SK-N-SH (cell line): Measurements from ENCODE around the gene SRGAP1. TPM values are rescaled to one million over a fixed set of nuclear protein-coding genes. Genes with fewer than 3 reads are reported as not detected.
A peak's percentile ranks its signal among the peaks of the same experiment; 100 is the strongest.

Experiments used
- CTCF ChIA-PET: fragments of 300-600, 350-600 bp; formaldehyde crosslinking; extraction: SDS; loops from one replicate; lab custom pipeline; 2021; lab: Yijun Ruan, JAX
- POLR2A ChIA-PET: fragments of 350-600 bp; sonication (Branson Sonifier 250); formaldehyde crosslinking; extraction: SDS; loops from one replicate; lab custom pipeline; 2020; ENCODE audit warnings: antibody characterized with exemption, inconsistent platforms; lab: Yijun Ruan, JAX
- DNase-seq: peaks from one replicate; pipeline ENCODE4 v3.0.0; 2012
- H2AFZ ChIP-seq: fragments of 200-600 bp; sonication (generic); 2 replicates; pipeline ENCODE4 v1.8.1; 2016; ENCODE audit warnings: antibody characterized with exemption, mild to moderate bottlenecking, low read depth
- H3F3A ChIP-seq: fragments of 200-600 bp; sonication (generic); replicated peaks from 2 replicates; pipeline ENCODE3; 2016; ENCODE audit warnings: antibody characterized with exemption, mild to moderate bottlenecking; ENCODE audit not compliant: insufficient read depth
- H3K27ac ChIP-seq, 2 experiments: fragments of 200-500 bp in 1 of 2; fragments of 200-600 bp in 1 of 2; sonication (Bioruptor generic) in 1 of 2; sonication (generic), shearing (Covaris generic) in 1 of 2; 2 replicates each; pipeline versions ENCODE4 v1.5.1 to v1.6.1; 2014 to 2016; ENCODE audit warnings: low read depth in 2 of 2, inconsistent platforms in 1 of 2, low read length in 1 of 2, mild to moderate bottlenecking in 1 of 2, mixed read lengths in 1 of 2
- H3K27me3 ChIP-seq: fragments of 200-600 bp; sonication (generic), shearing (Covaris generic); 2 replicates; pipeline ENCODE4 v1.6.1; 2016; ENCODE audit warnings: mixed run types; ENCODE audit not compliant: insufficient read depth
- H3K36me3 ChIP-seq, 2 experiments: fragments of 200-500 bp in 1 of 2; fragments of 200-600 bp in 1 of 2; sonication (Bioruptor generic) in 1 of 2; sonication (generic) in 1 of 2; replicated peaks in 1 of 2; 2 replicates each; pipeline versions ENCODE3 to v1.5.1; 2014 to 2016; ENCODE audit warnings: low read length in 1 of 2, mild to moderate bottlenecking in 1 of 2; ENCODE audit not compliant: insufficient read depth in 2 of 2, control insufficient read depth in 1 of 2
- H3K4me1 ChIP-seq, 2 experiments: fragments of 200-500 bp in 1 of 2; fragments of 200-600 bp in 1 of 2; sonication (Bioruptor generic) in 1 of 2; sonication (generic), shearing (Covaris generic) in 1 of 2; 2 replicates each; pipeline versions ENCODE4 v1.5.1 to v1.6.1; 2014 to 2016; ENCODE audit warnings: low read depth in 1 of 2, low read length in 1 of 2, mixed run types in 1 of 2; ENCODE audit not compliant: insufficient read depth in 2 of 2, control insufficient read depth in 1 of 2
- H3K4me2 ChIP-seq: fragments of 200-600 bp; sonication (generic), shearing (Covaris generic); 2 replicates; pipeline ENCODE4 v1.6.1; 2017; ENCODE audit warnings: mixed run types
- H3K4me3 ChIP-seq, 2 experiments: fragments of 200-500 bp in 1 of 2; fragments of 200-600 bp in 1 of 2; sonication (Bioruptor generic) in 1 of 2; sonication (generic), shearing (Covaris generic) in 1 of 2; 2 replicates each; pipeline versions ENCODE4 v1.5.1 to v1.8.1; 2014 to 2016; ENCODE audit warnings: low read depth in 2 of 2, inconsistent platforms in 1 of 2, low read length in 1 of 2, mild to moderate bottlenecking in 1 of 2, mixed read lengths in 1 of 2, moderate library complexity in 1 of 2
- H3K79me2 ChIP-seq: fragments of 200-600 bp; sonication (generic); 2 replicates; pipeline ENCODE4 v1.8.1; 2017; ENCODE audit warnings: mild to moderate bottlenecking; ENCODE audit not compliant: insufficient read depth
- H3K9ac ChIP-seq: fragments of 200-600 bp; sonication (generic); 2 replicates; pipeline ENCODE4 v1.6.1; 2017; ENCODE audit warnings: mixed run types
- H3K9me2 ChIP-seq: fragments of 200-600 bp; sonication (generic); 2 replicates; pipeline ENCODE4 v1.6.1; 2017; ENCODE audit warnings: mixed run types
- H3K9me3 ChIP-seq: fragments of 200-600 bp; sonication (generic); 2 replicates; pipeline ENCODE4 v1.6.1; 2017; ENCODE audit warnings: mixed run types, mild to moderate bottlenecking, moderate library complexity
- H4K20me1 ChIP-seq: fragments of 200-600 bp; sonication (generic); 2 replicates; pipeline ENCODE4 v1.6.1; 2017; ENCODE audit warnings: mild to moderate bottlenecking, mixed run types; ENCODE audit not compliant: insufficient read depth
- ELF1 ChIP-seq: IDR thresholded peaks from 2 replicates; pipeline ENCODE4 v1.4.0; 2012
- FOXJ3 ChIP-seq: sonication (generic); formaldehyde crosslinking; IDR thresholded peaks from 2 replicates; pipeline ENCODE4 v1.5.1; 2020; ENCODE audit warnings: mild to moderate bottlenecking, missing genetic modification reagents
- GATA2 ChIP-seq: sonication (generic); formaldehyde crosslinking; IDR thresholded peaks from 2 replicates; pipeline ENCODE4 v1.5.0; 2020; ENCODE audit warnings: mild to moderate bottlenecking, missing genetic modification reagents
- IRF3 ChIP-seq: fragments of 150-350 bp; IDR thresholded peaks from 2 replicates; pipeline ENCODE4 v1.6.1; 2016; ENCODE audit warnings: mild to moderate bottlenecking, low read depth, low read length
- MAX ChIP-seq: IDR thresholded peaks from 2 replicates; pipeline ENCODE4 v1.4.0; 2012; ENCODE audit warnings: low read depth
- MEF2A ChIP-seq: IDR thresholded peaks from 2 replicates; pipeline ENCODE4 v1.4.0; 2012; ENCODE audit warnings: low read depth, borderline replicate concordance
- MXI1 ChIP-seq: IDR thresholded peaks from 2 replicates; pipeline ENCODE4 v1.6.1; 2012; ENCODE audit warnings: mild to moderate bottlenecking, low read depth, low read length, improper control_type of control experiment
- NRF1 ChIP-seq: IDR thresholded peaks from 2 replicates; pipeline ENCODE4 v1.6.1; 2012; ENCODE audit warnings: low read depth, mild to moderate bottlenecking, low read length
- PBX3 ChIP-seq: IDR thresholded peaks from 2 replicates; pipeline ENCODE4; 2012
- POLR2AphosphoS5 ChIP-seq: IDR thresholded peaks from 2 replicates; pipeline ENCODE4 v1.6.1; 2012; ENCODE audit warnings: low read depth, low read length
- SIN3A ChIP-seq: IDR thresholded peaks from 2 replicates; pipeline ENCODE4 v1.6.1; 2012; ENCODE audit warnings: low read depth, mild to moderate bottlenecking, low read length, moderate library complexity, borderline replicate concordance
- SMC3 ChIP-seq: IDR thresholded peaks from 2 replicates; pipeline ENCODE4 v1.6.1; 2012; ENCODE audit warnings: low read depth, low read length, improper control_type of control experiment
- TAF1 ChIP-seq: IDR thresholded peaks from 2 replicates; pipeline ENCODE4 v1.6.1; 2012; ENCODE audit warnings: low read depth, mild to moderate bottlenecking, low read length, moderate library complexity, borderline replicate concordance
- TEAD4 ChIP-seq: IDR thresholded peaks from 2 replicates; pipeline ENCODE4 v1.4.0; 2012; ENCODE audit warnings: mild to moderate bottlenecking, borderline replicate concordance; ENCODE audit not compliant: insufficient read depth
- USF1 ChIP-seq: IDR thresholded peaks from 2 replicates; pipeline ENCODE4 v1.4.0; 2012; ENCODE audit warnings: low read depth, borderline replicate concordance
- USF2 ChIP-seq: fragments of 150-350 bp; IDR thresholded peaks from 2 replicates; pipeline ENCODE4 v1.6.1; 2017; ENCODE audit warnings: antibody characterized with exemption, low read length, low read depth, borderline replicate concordance
- YY1 ChIP-seq: IDR thresholded peaks from 2 replicates; pipeline ENCODE4 v1.4.0; 2012; ENCODE audit warnings: low read depth, mild to moderate bottlenecking
- WGBS: methylation state at CpG from one replicate; pipeline ENCODE4 v1.1.6; 2017; ENCODE audit warnings: low lambda C conversion rate; 5-methylcytosine and 5-hydroxymethylcytosine counted together
- polyA plus RNA-seq, 3 experiments: library from polyadenylated mRNA; depleted of rRNA; stranded (reverse); fragments of >200 nt; gene quantifications; 2 replicates each; pipeline ENCODE4 v1.2.3, GENCODE V29; 2012

SRGAP1 gene
- polyA plus RNA-seq, 1 of the 3 experiments (the other 2 are of a cell fraction), result 2.6 TPM

GRCh38 chr12:64085996-64086395 lies 241.5 kb downstream of the SRGAP1 start:
- H3K4me2 ChIP-seq, result no peak overlapping the region
- H3K27me3 ChIP-seq, result no peaks in the 10 kb centered on the region
- H4K20me1 ChIP-seq, result no peaks in the 10 kb centered on the region
- peaks cover 5 to 7% of the 10 kb centered on the region in 2 experiments for H3K36me3 ChIP-seq
- H3K9me3 ChIP-seq, result no peaks in the 10 kb centered on the region
- no peak overlapping the region for H3K9ac ChIP-seq
- no peak for DNase-seq
- no peaks in the 10 kb centered on the region; the same call in 1 of the 2 replicates for H3K79me2 ChIP-seq
- H3K4me3 ChIP-seq, result no peak overlapping the region
- peaks cover 38% of the 10 kb centered on the region for H3F3A ChIP-seq
- WGBS, result 88% methylated on average over 4 of the region's 4 CpGs
- H3K27ac ChIP-seq, result no peak overlapping the region
- ChIA-PET CTCF (interaction anchor here (0.6 to 8.3 kb wide), 4 partner anchors 14 to 242 kb away, joined by 3 to 41 read pairs (median 3); partner anchors contain the start of gene SRGAP1), POLR2A (no interaction called here)
- no peaks in the 10 kb centered on the region for H3K9me2 ChIP-seq
- H3K4me1 ChIP-seq, result peaks cover 37 to 44% of the 10 kb centered on the region in 2 experiments
- H2AFZ ChIP-seq, result no peak overlapping the region
- TF ChIP-seq SMC3, result no peak
- TF ChIP-seq MXI1, result no peak
- TF ChIP-seq ELF1, result no peak
- no peak for TF ChIP-seq POLR2AphosphoS5
- no peak for TF ChIP-seq TEAD4
- no peak for TF ChIP-seq FOXJ3 (CRISPR knock-in tag)

GRCh38 chr12:64086946-64087345 lies 242.4 kb downstream of the SRGAP1 start:
- Histone ChIP-seq H3K27me3 (no peaks in the 10 kb centered on the region), H3K36me3 (peaks cover 5 to 12% of the 10 kb centered on the region in 2 experiments), H4K20me1 (no peaks in the 10 kb centered on the region), H3K4me3 (no peak overlapping the region), H3K9me2 (no peaks in the 10 kb centered on the region), H3K9me3 (no peaks in the 10 kb centered on the region), H3K4me2 (no peak overlapping the region), H3K4me1 (peaks cover 45 to 50% of the 10 kb centered on the region in 2 experiments), H2AFZ (no peak overlapping the region), H3F3A (peaks cover 38% of the 10 kb centered on the region), H3K27ac (peak overlapping the region in 1 of 2 experiments; percentile 87; a peak in 1 of 4 replicates), H3K79me2 (no peaks in the 10 kb centered on the region; the same call in 1 of the 2 replicates), H3K9ac (no peak overlapping the region)
- TF ChIP-seq NRF1 (no peak), MEF2A (no peak), ELF1 (no peak), TAF1 (no peak)
- ChIA-PET POLR2A (no interaction called here), CTCF (interaction anchor here (1.1 to 8.3 kb wide), 2 partner anchors 233 to 243 kb away, joined by 3 to 41 read pairs; partner anchors contain the start of gene SRGAP1)
- DNase-seq, result no peak
- 90% methylated on average over 4 of the region's 4 CpGs for WGBS

- Histone ChIP-seq H3F3A (peaks cover 33% of the 10 kb centered on the region), H3K27ac (peak overlapping the region; percentile 87 to 89), H3K4me1 (peaks cover 44 to 46% of the 10 kb centered on the region in 2 experiments), H2AFZ (no peak overlapping the region), H3K9me2 (no peaks in the 10 kb centered on the region), H3K9me3 (no peaks in the 10 kb centered on the region), H3K4me2 (peak overlapping the region; percentile 74), H3K79me2 (no peaks in the 10 kb centered on the region; the same call in 1 of the 2 replicates), H3K27me3 (no peaks in the 10 kb centered on the region), H3K4me3 (no peak overlapping the region), H3K36me3 (peaks cover 5 to 13% of the 10 kb centered on the region in 2 experiments), H4K20me1 (no peaks in the 10 kb centered on the region), H3K9ac (no peak overlapping the region)
- POLR2A ChIA-PET, result no interaction called here
- WGBS, result 55% methylated on average over 2 of the region's 2 CpGs
- DNase-seq, result no peak
- CTCF ChIA-PET, result interaction anchor here (0.6 to 8.3 kb wide), 3 partner anchors 94 to 244 kb away, joined by 3 to 41 read pairs (median 8); partner anchors contain the start of gene SRGAP1
- TF ChIP-seq PBX3 (no peak), USF1 (no peak), ELF1 (no peak), MAX (no peak), YY1 (no peak), IRF3 (no peak), NRF1 (no peak), SIN3A (no peak), GATA2 (no peak), USF2 (no peak)
Measured at GRCh38 chr12:64087761-64088160, 243.3 kb downstream of the SRGAP1 start.
